A549 (cell line): ENCODE data around the gene NCOA1. TPM values are rescaled to one million over a fixed set of nuclear protein-coding genes. Genes with fewer than 3 reads are reported as not detected.
"Not testable (repeated sequence)": the region's sequence is repeated elsewhere in the genome, so short reads cannot be mapped to it uniquely, and the experiment has no call there.

Source experiments
- ATAC-seq, 2 experiments: fragments of 200-7000 bp in 1 of 2; fragments of >200 bp in 1 of 2; cut with Nextera tagmentation in 1 of 2; cut with Tn5 transposase in 1 of 2; 3 replicates each; pipeline versions ENCODE4 v1.8.0 to v1.9.1; 2018 to 2020; ENCODE audit warnings: mild to moderate bottlenecking in 1 of 2, moderate library complexity in 1 of 2
- CTCF ChIA-PET: fragments of 300-600 bp; sonication (Branson Sonifier 250); formaldehyde crosslinking; extraction: SDS; loops from one replicate; lab custom pipeline; 2021; ENCODE audit warnings: antibody characterized with exemption, inconsistent platforms; lab: Yijun Ruan, JAX
- POLR2A ChIA-PET: fragments of 350-600 bp; formaldehyde crosslinking; extraction: SDS; loops from one replicate; lab custom pipeline; 2021; ENCODE audit warnings: antibody characterized with exemption, inconsistent platforms; lab: Yijun Ruan, JAX
- DNase-seq, 2 experiments: peaks; one replicate each; pipeline versions ENCODE4 v3.0.0 to v3.0.0-alpha.2; 2011 to 2016; ENCODE audit warnings: low read depth in 1 of 2, low spot score in 1 of 2
- FAIRE-seq: peaks from 2 replicates; lab custom pipeline; 2011; peaks lifted over from hg19 to GRCh38; lab: Jason Lieb, UNC
- H3K27ac ChIP-seq, 2 experiments: fragments of >200 bp; sonication (Bioruptor Twin); formaldehyde crosslinking; 3 replicates each; pipeline ENCODE4 v1.5.1; 2016 to 2017
- H3K4me1 ChIP-seq: fragments of >200 bp; sonication (Bioruptor Twin); formaldehyde crosslinking; 3 replicates; pipeline ENCODE4 v1.6.1; 2016
- H3K4me2 ChIP-seq: fragments of >200 bp; sonication (Bioruptor Twin); formaldehyde crosslinking; 3 replicates; pipeline ENCODE4 v1.6.1; 2016
- H3K4me3 ChIP-seq: fragments of >200 bp; sonication (Bioruptor Twin); formaldehyde crosslinking; 3 replicates; pipeline ENCODE4 v1.5.1; 2016
- H3K9me3 ChIP-seq: fragments of >200 bp; sonication (Bioruptor Twin); formaldehyde crosslinking; 3 replicates; pipeline ENCODE4 v1.6.1; 2016
- BHLHE40 ChIP-seq: IDR thresholded peaks from 2 replicates; pipeline ENCODE4 v1.6.1; 2012; ENCODE audit warnings: low read depth, low read length, inconsistent platforms
- CHD4 ChIP-seq: fragments of 200-600 bp; sonication (generic); IDR thresholded peaks from 2 replicates; pipeline ENCODE4 v1.6.1; 2016; ENCODE audit warnings: antibody characterized with exemption, mild to moderate bottlenecking, borderline replicate concordance
- CTCF ChIP-seq: fragments of >200 bp; sonication (Bioruptor Twin); formaldehyde crosslinking; IDR thresholded peaks from 3 replicates; pipeline ENCODE4 v1.5.1; 2016
- FOSB ChIP-seq: fragments of 250-450 bp; sonication (Bioruptor Pico); IDR thresholded peaks from 2 replicates; pipeline ENCODE4 v1.5.0; 2020; ENCODE audit warnings: mild to moderate bottlenecking, moderate library complexity
- HES2 ChIP-seq: fragments of >200 bp; sonication (Bioruptor Twin); formaldehyde crosslinking; IDR thresholded peaks from 2 replicates; pipeline ENCODE4 v1.6.1; 2016
- HOXB5 ChIP-seq: fragments of 250-450 bp; sonication (Bioruptor Pico); IDR thresholded peaks from 2 replicates; pipeline ENCODE4 v1.5.0; 2020; ENCODE audit warnings: mild to moderate bottlenecking, moderate library complexity
- KDM5A ChIP-seq: fragments of 200-600 bp; sonication (generic); IDR thresholded peaks from 2 replicates; pipeline ENCODE4 v1.6.1; 2016; ENCODE audit warnings: antibody characterized with exemption, mild to moderate bottlenecking
- RARB ChIP-seq: fragments of 250-450 bp; sonication (Bioruptor Pico); IDR thresholded peaks from 2 replicates; pipeline ENCODE4 v1.8.0; 2021; ENCODE audit warnings: mild to moderate bottlenecking, moderate library complexity
- REST ChIP-seq: fragments of 200-600 bp; sonication (generic); IDR thresholded peaks from 2 replicates; pipeline ENCODE4 v1.6.1; 2016; ENCODE audit warnings: antibody characterized with exemption, mild to moderate bottlenecking, moderate library complexity
- RNF2 ChIP-seq: fragments of 200-600 bp; sonication (generic); IDR thresholded peaks from 2 replicates; pipeline ENCODE4 v1.6.1; 2016; ENCODE audit warnings: low read depth, mild to moderate bottlenecking, antibody characterized with exemption, moderate library complexity, borderline replicate concordance
- SMC3 ChIP-seq: fragments of >200 bp; sonication (Bioruptor Twin); formaldehyde crosslinking; IDR thresholded peaks from 3 replicates; pipeline ENCODE4 v1.6.1; 2018; ENCODE audit warnings: inconsistent platforms
- USF2 ChIP-seq: fragments of 450-650 bp; IDR thresholded peaks from 2 replicates; pipeline ENCODE4 v1.6.1; 2014; ENCODE audit warnings: antibody characterized with exemption
- ZFP36 ChIP-seq: fragments of 450-650 bp; IDR thresholded peaks from 2 replicates; pipeline ENCODE4 v1.6.1; 2014; ENCODE audit warnings: borderline replicate concordance; ENCODE audit not compliant: partially characterized antibody
- WGBS: methylation state at CpG from one replicate; pipeline ENCODE4 v1.1.6; 2017; ENCODE audit errors: missing lambda C conversion rate; 5-methylcytosine and 5-hydroxymethylcytosine counted together
- polyA plus RNA-seq, 4 experiments: library from polyadenylated mRNA; depleted of rRNA in 3 of 4; stranded (reverse); fragments of >200 nt; fragmentation: RNase III in 1 of 4; extraction: RNeasy Plus Mini Kit Qiagen cat#74134 plus additional on column Dnase treatment in 1 of 4; gene quantifications; 2 replicates in 3 of 4; 3 replicates in 1 of 4; pipeline ENCODE4 v1.2.3, GENCODE V29; 2011 to 2017

Gene NCOA1
- polyA plus RNA-seq, 2 of the 4 experiments (the other 2 are of a cell fraction): 7.6 to 29.9 TPM

GRCh38 chr2:24566630-24567029, 75.6 kb downstream of the NCOA1 start:
- no peak for FAIRE-seq
- ChIA-PET POLR2A (no interaction called here), CTCF (interaction anchor here (0.9 to 1.5 kb wide), 4 partner anchors 16 to 261 kb away, joined by 3 to 6 read pairs (median 4); no protein-coding TSS in a partner anchor)
- Histone ChIP-seq H3K4me2 (no peak overlapping the region), H3K4me1 (no peaks in the 10 kb centered on the region), H3K9me3 (peaks cover 8% of the 10 kb centered on the region), H3K27ac (no peak overlapping the region), H3K4me3 (no peak overlapping the region)
- ATAC-seq: no peak
- TF ChIP-seq RARB (CRISPR knock-in tag): no peak
- TF ChIP-seq CHD4: no peak
- no peak for TF ChIP-seq HES2
- no peak for TF ChIP-seq RNF2
- 86% methylated on average over 7 of the region's 7 CpGs for WGBS
- no peak for DNase-seq

- POLR2A ChIA-PET: no interaction called here
These were observed 77.5 kb downstream of the NCOA1 start for GRCh38 chr2:24568551-24568950.

GRCh38 chr2:24569565-24569964, 78.5 kb downstream of the NCOA1 start:
- H3K4me1 ChIP-seq, DNase-seq, POLR2A ChIA-PET, FAIRE-seq, H3K4me2 ChIP-seq, H3K4me3 ChIP-seq, H3K27ac ChIP-seq, H3K9me3 ChIP-seq, ATAC-seq: not testable (repeated sequence)
- CTCF ChIA-PET: interaction anchor here (0.7 to 0.8 kb wide), 2 partner anchors 9 to 509 kb away, joined by 3 to 4 read pairs; no protein-coding TSS in a partner anchor
- 96% methylated on average over 10 of the region's 10 CpGs for WGBS

More at GRCh38 chr2:24568551-24568950, 77.5 kb downstream of the NCOA1 start:
- Histone ChIP-seq H3K27ac (no peak overlapping the region), H3K4me2 (no peak overlapping the region), H3K9me3 (peaks cover 8% of the 10 kb centered on the region), H3K4me1 (no peaks in the 10 kb centered on the region), H3K4me3 (no peak overlapping the region)
- CTCF ChIA-PET: interaction anchor here (0.8 kb wide), 1 partner anchor 8 kb away, joined by 3 read pairs; no protein-coding TSS in a partner anchor
- FAIRE-seq (no peak), DNase-seq (no peak), ATAC-seq (no peak)
- TF ChIP-seq KDM5A: no peak
- TF ChIP-seq FOSB (CRISPR knock-in tag): no peak
- no peak for TF ChIP-seq SMC3
- TF ChIP-seq HOXB5 (CRISPR knock-in tag): no peak

GRCh38 chr2:24570225-24570624, 79.2 kb downstream of the NCOA1 start:
- ChIA-PET CTCF (interaction anchor here (0.7 kb wide), 1 partner anchor 508 kb away, joined by 4 read pairs; no protein-coding TSS in a partner anchor), POLR2A (no interaction called here)
- Histone ChIP-seq H3K27ac (no peak overlapping the region), H3K4me3 (no peak overlapping the region), H3K4me2 (no peak overlapping the region), H3K4me1 (no peaks in the 10 kb centered on the region), H3K9me3 (peaks cover 8% of the 10 kb centered on the region)
- no peak for TF ChIP-seq USF2
- no peak for TF ChIP-seq BHLHE40
- no peak for TF ChIP-seq CTCF
- no peak for TF ChIP-seq ZFP36
- no peak for TF ChIP-seq REST
- ATAC-seq (no peak), FAIRE-seq (peak; percentile 39), DNase-seq (no peak)
- 82% methylated on average over 1 of the region's 1 CpG for WGBS
